GM04503 (cell line): ENCODE results near the gene DMRT1.
A peak's percentile ranks its signal among the peaks of the same experiment; 100 is the strongest.

Experiments
- DNase-seq: peaks from one replicate; pipeline ENCODE4 v3.0.0-alpha.2; 2012; ENCODE audit warnings: low read depth

Gene DMRT1

DNA sequence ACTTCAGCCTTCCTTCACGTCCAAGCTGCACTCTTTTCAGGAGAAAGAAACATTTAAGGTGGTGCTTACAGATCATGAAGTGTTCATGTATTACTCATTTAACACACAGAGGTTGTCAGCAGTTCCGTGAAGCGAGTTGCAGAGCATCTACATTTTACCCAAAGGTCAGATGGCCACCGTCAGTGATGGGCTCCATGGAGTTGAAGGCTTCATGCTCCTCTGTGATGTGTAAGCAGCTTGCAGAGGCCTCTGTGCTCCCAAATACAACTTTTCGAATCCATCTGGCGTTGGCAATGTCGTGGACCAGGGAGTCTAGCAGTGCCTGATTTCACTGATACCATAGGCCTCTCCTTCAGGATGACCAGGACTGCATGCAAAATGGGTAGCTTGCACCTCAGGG lies 81.2 kb downstream of the DMRT1 start:
- no peak for DNase-seq

DNA sequence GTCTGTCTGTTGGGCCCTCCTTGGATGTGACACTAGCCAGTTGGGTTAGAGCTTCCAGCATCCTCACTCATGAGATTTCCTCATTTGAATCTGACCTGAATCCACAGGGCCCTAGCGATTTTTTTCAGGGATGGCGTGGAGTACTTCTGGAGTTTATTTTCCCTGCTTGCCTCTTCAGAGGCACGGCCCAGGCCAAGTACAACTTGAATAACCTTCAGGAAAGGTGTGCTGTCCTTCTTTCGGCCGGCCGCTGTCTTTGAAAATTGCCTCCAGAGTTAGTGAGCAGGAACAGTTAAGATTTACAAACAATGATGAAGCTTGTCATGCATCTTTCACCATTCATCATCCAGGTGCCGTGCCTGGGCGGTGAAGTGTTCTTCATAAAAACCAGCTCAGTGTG lies 85.5 kb downstream of the DMRT1 start:
- no peak for DNase-seq

DNA sequence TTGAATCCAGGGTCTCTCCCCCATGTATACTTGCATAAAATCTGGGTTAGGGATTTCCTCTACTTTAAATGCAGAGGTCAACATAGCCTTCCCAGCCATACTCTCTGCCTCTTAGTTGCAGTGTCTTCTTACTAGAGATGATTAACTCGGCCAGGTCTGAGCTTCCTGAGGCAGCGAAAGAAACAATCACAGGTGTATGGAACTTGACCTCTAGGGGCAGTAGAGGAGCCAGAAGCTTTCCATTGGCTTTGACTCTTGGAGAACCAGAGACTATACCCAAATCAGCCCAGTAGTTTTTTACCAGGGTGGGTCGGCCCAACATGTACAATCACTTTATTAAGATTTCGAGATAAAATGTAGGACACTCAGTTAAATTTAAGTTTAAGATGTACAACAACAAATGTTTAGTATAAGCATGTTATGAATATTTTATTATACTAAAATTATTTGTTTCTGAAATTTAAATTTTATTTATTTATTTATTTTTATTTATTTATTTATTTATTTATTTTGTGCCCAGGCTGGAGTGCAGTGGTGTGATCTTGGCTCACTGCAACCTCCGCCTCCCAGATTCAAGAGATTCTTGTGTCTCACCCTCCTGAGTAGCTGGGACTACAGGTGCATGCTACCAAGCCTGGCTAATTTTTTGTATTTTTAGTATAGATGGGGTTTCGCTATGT lies 87.0 kb downstream of the DMRT1 start:
- no peak for DNase-seq

GRCh38 chr9:929719-930118 lies 88.2 kb downstream of the DMRT1 start:
- no peak for DNase-seq

- DNase-seq: no peak
Measured at GRCh38 chr9:933356-933755, 91.9 kb downstream of the DMRT1 start.

DNA sequence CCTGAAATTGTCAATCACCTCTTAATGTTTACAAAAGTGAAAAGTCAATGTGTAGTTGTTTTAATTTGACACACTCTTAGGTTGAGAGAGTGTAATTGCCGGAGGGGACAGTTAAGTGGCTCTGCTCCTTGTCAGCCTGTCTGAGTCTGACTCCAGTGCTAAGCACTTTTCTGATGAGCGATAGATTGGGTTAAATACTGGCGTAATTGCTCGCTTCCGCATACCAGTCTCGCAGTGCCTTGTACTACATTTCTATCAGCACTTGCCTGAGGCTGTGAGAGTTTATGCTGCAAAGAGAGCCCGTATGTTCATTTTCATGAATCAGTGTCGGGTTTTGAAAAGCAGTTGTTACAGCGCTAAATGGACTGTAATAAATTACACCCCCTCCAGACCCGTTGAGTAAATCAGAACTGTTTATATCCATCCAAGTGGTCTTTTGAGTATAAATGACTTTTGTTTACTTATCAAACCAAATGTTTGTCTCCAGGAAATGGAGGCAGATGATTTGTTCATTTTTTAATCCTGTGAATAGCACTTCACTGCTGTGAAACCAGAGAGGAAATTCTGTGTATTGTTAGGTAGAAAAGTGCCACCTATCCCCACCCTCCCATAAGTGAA lies 94.0 kb downstream of the DMRT1 start:
- peak; percentile 11 for DNase-seq

- no peak for DNase-seq
Measured at GRCh38 chr9:942805-943580, 101.5 kb downstream of the DMRT1 start.

DNA sequence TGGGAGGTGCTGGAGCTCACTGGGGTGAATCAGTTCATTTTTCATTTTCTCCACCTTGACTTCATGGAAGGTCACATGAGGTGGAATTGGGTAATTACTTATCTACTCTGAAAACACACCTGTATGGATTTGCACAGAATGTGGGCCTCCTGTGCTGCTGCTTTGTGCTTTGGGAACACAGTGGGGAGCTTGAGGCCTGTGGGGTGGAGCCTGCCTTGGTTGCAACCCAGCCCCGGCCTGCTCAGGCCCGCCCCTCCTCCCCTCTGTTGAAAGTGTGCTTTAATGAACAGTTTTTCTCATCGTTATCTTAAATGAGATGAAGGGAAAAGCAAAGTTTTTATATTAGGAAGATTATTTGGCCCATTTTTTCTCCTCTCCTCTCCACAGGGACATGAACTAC lies 106.5 kb downstream of the DMRT1 start:
- DNase-seq: no peak

- DNase-seq: no peak
Measured at GRCh38 chr9:948497-948896, 107.0 kb downstream of the DMRT1 start.

- DNase-seq: no peak
Measured at GRCh38 chr9:950139-950538, 108.6 kb downstream of the DMRT1 start.

- no peak for DNase-seq
Measured at GRCh38 chr9:952546-952945, 111.0 kb downstream of the DMRT1 start.

- no peak for DNase-seq
Measured at GRCh38 chr9:959105-959504, 117.6 kb downstream of the DMRT1 start.

DNA sequence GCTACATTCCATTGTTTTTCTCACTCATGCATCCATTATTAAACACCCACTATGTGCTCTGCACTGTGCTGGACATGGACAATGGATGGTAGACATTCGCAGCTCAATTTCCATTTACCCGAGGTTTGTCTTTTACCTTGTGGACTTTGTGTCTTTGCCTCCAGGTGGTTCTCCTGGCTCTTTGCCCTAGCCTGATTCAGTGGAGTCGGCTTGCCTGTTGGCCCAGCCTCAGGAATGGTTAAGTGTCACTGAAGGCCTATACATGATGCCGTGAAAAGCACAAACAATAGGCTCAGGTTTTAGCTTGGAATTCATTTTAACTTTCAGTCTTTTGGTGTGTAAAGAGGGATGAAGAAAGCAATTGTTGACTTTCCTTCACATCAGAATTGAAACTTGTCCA lies 118.4 kb downstream of the DMRT1 start:
- no peak for DNase-seq

DNA sequence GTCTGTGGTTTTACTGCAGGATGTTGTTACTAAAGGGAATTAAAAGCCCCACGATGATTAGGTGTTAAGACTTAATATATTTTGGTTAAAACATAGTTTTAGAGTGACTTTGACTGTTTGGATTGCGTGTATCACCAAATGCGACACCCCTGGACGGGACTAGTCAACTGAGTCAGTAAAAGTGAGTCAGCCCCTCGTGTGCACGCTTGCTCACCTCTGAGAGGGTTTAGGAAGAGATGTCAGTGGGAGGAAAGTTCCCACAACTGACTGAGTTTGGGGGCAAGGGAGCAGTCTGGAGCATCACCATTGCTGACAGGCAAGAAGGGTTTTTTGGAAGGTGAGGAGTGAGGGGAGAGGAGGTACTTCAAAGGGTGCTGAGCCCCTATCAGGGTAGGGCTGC lies 120.5 kb downstream of the DMRT1 start:
- DNase-seq: no peak

- DNase-seq: no peak
Measured at GRCh38 chr9:965497-965896, 124.0 kb downstream of the DMRT1 start.

GRCh38 chr9:966870-967269 lies 125.4 kb downstream of the DMRT1 start:
- no peak for DNase-seq

- DNase-seq: no peak
Measured at GRCh38 chr9:967436-967835, 125.9 kb downstream of the DMRT1 start.

GRCh38 chr9:967903-968641 lies 126.6 kb downstream of the DMRT1 start:
- DNase-seq: no peak

- DNase-seq: no peak
Measured at GRCh38 chr9:969310-970150, 128.0 kb downstream of the DMRT1 start.

DNA sequence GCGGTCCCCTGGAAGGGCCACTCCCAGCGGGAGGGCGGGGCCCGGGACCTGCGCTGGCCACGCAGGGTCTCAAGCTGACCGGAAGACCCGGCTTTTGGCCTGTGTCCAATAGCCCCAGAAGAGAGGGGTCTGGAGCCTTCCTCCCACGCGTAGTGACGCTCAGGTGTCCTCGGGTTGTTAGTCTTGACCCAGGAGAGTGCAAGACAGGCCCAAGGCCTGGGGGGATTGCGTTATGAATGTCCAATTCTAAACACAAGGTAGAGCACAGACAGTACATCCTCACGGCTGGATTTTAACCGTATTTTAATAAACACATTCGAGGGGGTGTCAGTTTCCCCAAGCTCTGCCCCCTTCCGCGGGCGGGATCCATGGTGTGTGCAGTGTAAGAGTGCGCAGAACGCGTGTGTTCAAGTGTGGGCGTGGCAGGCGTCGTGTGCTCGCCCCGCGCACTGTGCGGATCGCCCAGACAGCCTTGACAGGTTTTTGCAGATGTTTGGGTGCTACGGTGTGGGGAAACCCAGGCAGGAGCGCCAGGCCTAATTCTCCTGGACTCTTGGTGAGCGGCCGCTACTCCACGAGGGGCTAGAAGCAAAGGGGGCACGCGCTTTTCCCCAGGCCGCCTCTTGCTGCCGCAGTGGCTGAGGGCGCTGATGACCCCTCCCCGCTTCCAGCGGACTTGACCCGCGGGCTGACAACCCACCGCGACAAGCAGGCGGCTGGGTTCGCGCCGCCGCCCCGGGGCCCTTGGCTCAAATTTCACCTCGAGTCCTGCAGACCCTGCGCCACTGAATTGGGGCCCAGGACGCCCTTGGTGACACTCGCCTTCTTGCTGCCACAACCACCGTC lies 128.9 kb downstream of the DMRT1 start:
- DNase-seq: no peak
